ENCODE measurements around the gene SH2D5.

- TF ChIP-seq CTCF (IDR thresholded peaks at IDR 0.05 in 2 of 3, conservative IDR thresholded peaks at IDR 0.05 in 1 of 3; ENCODE audit: borderline replicate concordance in 1 of 3, insufficient read depth in 1 of 3, low read depth in 2 of 3, low read length in 2 of 3) (no peak), REST (IDR thresholded peaks at IDR 0.05; ENCODE audit: low read depth) (no peak), ZNF274 (IDR thresholded peaks at IDR 0.05; ENCODE audit: low read depth, low read length) (no peak), POLR2AphosphoS5 (IDR thresholded peaks at IDR 0.05; ENCODE audit: low read depth, low read length) (no peak), POLR2A (IDR thresholded peaks at IDR 0.05; ENCODE audit: borderline replicate concordance, extremely low read depth, insufficient read depth, insufficient read length) (no peak), ATF3 (IDR thresholded peaks at IDR 0.05) (no peak), EZH2 (IDR thresholded peaks at IDR 0.05) (no peak), SIN3A (IDR thresholded peaks at IDR 0.05; ENCODE audit: low read depth) (no peak), EGR1 (IDR thresholded peaks at IDR 0.05; ENCODE audit: low read depth) (no peak), EZH2phosphoT487 (IDR thresholded peaks at IDR 0.05; ENCODE audit: borderline replicate concordance) (no peak), SRF (IDR thresholded peaks at IDR 0.05; ENCODE audit: low read depth) (no peak), FOSL1 (IDR thresholded peaks at IDR 0.05; ENCODE audit: low read depth) (no peak), MAX (IDR thresholded peaks at IDR 0.05) (no peak)
Measured at GRCh38 chr1:20740781-20741180, 8.3 kb upstream of the SH2D5 start.
